NB4 (cell line): ENCODE measurements around the gene ESF1.

ENCODE experiments used
- DNase-seq: peaks from one replicate; pipeline ENCODE4 v3.0.0; 2010; ENCODE audit warnings: low read depth
- H3K4me3 ChIP-seq: one replicate; pipeline ENCODE4 v1.5.1; 2011; ENCODE audit warnings: mild to moderate bottlenecking, low read depth, low read length, moderate library complexity
- MYC ChIP-seq: IDR thresholded peaks from 2 replicates; pipeline ENCODE4 v1.6.1; 2011; ENCODE audit warnings: low read depth, low read length
- POLR2A ChIP-seq: IDR thresholded peaks from 2 replicates; pipeline ENCODE4 v1.6.1; 2011; ENCODE audit warnings: mild to moderate bottlenecking; ENCODE audit not compliant: insufficient read length; ENCODE audit errors: extremely low read depth
- TF ChIP-seq, protein P1 (sequence below): IDR thresholded peaks from one replicate; pipeline ENCODE4 v1.5.1; 2012; ENCODE audit warnings: low read depth, low read length
- TF ChIP-seq, protein P2 (sequence below): IDR thresholded peaks from 2 replicates; pipeline ENCODE4 v1.6.1; 2011; ENCODE audit warnings: low read depth, low read length

The ESF1 gene

DNA sequence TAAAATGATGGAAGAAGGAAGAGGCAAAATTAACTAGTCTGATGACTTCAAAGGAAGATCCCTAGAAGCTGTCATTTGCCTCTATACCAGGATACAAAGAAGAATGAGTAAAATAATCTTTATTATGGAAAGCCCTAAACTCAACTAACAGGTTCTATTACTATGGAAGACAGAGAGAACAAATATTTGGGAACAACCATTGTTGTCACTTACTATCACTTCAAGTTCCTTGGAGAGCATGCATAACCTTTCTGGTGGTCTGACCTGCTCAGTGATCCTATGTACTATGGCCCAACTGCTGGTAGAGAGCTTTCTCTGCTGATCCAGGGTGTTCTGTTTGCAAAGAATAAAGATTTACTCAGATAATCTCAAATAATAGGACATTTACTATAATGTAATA is 83.2 kb downstream of the ESF1 start:
- H3K4me3 ChIP-seq: no peak overlapping the region
- no peak for DNase-seq
- TF ChIP-seq MYC (no peak), POLR2A (no peak)
- TF ChIP-seq, protein P1, sequence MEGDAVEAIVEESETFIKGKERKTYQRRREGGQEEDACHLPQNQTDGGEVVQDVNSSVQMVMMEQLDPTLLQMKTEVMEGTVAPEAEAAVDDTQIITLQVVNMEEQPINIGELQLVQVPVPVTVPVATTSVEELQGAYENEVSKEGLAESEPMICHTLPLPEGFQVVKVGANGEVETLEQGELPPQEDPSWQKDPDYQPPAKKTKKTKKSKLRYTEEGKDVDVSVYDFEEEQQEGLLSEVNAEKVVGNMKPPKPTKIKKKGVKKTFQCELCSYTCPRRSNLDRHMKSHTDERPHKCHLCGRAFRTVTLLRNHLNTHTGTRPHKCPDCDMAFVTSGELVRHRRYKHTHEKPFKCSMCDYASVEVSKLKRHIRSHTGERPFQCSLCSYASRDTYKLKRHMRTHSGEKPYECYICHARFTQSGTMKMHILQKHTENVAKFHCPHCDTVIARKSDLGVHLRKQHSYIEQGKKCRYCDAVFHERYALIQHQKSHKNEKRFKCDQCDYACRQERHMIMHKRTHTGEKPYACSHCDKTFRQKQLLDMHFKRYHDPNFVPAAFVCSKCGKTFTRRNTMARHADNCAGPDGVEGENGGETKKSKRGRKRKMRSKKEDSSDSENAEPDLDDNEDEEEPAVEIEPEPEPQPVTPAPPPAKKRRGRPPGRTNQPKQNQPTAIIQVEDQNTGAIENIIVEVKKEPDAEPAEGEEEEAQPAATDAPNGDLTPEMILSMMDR: no peak
- TF ChIP-seq, protein P2, sequence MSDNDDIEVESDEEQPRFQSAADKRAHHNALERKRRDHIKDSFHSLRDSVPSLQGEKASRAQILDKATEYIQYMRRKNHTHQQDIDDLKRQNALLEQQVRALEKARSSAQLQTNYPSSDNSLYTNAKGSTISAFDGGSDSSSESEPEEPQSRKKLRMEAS: no peak

DNA sequence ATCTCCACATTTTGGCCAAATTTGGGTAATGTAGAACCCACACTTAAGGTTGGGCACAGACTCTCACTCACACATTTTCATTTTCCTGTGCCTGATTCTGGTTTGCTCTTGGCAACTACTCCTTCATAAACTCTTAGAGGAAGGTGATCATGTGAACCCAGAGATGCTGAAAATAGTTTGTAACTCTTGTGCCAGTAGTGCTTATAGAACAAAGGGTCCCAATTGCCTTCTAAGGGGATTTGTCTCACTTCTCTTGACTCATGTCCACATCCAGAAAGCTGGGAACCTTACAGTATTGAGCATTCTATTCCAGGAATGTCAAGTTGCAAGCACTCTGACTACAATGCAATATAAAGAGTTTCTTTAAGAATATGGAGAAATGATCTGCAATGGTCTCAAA is 84.0 kb downstream of the ESF1 start:
- no peak for DNase-seq
- H3K4me3 ChIP-seq: no peak overlapping the region
- TF ChIP-seq MYC (no peak), POLR2A (no peak)
- TF ChIP-seq, protein P1: no peak
- TF ChIP-seq, protein P2: no peak

DNA sequence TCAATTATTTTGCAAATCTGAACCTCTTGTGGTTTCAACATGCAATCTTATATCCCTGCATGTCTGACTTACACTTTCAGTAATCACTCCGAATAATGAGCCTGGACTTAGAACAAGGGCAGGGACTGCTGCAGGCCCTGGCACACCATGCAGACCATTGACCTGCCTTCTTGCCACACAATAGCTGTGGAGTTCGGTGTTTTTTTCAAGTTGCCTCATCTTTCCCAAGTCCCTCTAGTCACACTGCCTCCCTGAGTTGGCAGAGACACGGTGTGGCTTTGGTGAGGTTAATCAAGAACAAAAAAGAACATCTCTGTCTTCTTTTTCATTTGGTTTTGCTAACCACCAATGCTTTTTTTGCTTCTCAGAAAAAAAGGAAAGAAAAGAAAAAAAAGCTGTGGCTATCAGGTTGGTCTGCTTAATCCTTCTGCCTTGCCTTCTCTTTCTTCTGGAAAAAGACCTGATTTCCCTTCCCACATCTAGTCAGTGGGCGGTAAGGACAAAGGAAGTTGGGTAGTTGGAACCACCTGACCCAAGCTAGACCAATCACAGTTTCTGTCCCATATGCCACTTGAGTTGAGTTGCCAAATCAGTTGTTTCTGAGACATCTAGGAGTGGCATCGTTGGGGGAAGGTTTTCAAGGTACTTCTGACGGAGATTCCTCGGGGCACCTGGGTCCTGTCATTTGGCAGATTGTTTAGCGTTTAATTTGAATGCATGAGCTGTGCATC is 90.1 kb downstream of the ESF1 start:
- DNase-seq: no peak
- H3K4me3 ChIP-seq: no peak overlapping the region
- TF ChIP-seq, protein P2: no peak
- no peak for TF ChIP-seq MYC
- TF ChIP-seq, protein P1: no peak
- TF ChIP-seq POLR2A: no peak

DNA sequence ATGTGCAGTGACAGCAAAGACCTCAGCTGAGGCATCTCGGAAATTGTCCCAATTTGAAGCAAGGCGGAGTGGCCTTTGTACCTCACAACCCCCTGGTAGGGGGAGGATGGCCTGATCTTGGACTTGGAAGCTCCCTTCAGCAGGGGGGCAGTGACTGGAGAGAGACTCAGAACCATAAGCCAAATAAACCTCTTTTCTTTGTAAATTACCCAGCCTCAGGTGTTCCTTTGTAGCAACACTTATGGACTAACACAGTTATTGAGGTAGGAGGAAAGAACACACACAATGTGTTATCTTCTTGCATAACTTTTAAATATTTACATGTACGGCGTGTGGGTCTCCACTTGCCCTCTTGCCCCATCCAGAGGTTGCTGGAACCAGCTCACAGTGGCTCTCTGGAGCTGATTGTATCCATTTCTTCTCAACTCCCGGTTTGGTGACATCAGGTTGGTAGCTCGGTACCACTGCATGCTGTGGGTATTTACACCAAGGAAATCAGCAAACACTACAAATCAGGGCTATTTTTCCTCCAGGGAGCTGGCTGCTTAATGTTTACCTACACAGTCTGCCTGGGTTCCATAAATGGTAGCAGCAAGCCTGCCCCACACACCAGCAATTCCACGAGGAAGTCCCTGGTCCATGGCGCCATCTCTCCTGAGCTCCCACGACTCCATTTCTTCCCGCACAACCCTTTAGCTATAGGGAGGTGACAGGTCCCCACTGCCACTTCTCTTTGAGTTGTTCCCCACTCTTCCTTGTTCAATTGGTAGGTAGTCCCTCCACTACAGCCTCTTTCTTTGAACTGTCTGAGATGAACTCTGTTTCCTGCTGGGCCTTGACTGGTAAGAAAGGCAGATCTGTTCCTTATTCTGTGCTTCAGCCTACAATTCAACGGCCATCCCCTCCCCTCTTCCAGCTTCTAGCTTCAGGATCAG is 91.7 kb downstream of the ESF1 start:
- H3K4me3 ChIP-seq: no peak overlapping the region
- DNase-seq: no peak
- TF ChIP-seq MYC: no peak
- TF ChIP-seq, protein P2: no peak
- TF ChIP-seq, protein P1: no peak

DNA sequence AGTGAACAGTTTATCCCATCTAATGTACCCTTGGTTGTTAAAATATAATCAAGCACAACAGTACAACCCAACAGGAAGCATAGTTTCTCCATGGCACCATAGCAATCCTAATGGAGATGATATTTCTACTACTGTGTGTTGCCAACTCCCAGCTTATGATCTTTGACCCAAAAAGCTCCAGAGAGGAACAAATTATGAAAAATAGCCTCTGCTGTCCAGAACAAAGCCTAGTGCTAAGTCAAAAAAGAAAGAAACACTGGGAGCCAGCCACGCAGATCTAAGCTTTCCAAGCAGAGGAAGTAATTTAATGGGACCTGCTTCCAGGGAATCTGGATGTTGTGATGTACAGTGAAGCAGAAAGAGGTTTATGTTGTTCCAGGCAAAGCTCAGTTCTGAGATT is 93.8 kb downstream of the ESF1 start:
- no peak overlapping the region for H3K4me3 ChIP-seq
- no peak for DNase-seq
- TF ChIP-seq POLR2A: no peak
- TF ChIP-seq MYC: no peak
- TF ChIP-seq, protein P1: no peak
- TF ChIP-seq, protein P2: no peak
